ENCODE data around the gene COA6. TPM values are rescaled to one million over a fixed set of nuclear protein-coding genes. Genes with fewer than 3 reads are reported as not detected.

Gene COA6
- total RNA-seq, 1 donor from 2014 or later, result 32.0 TPM

- no peak for DNase-seq (ENCODE audit: low read depth, low spot score)
- TF ChIP-seq CTCF (conservative IDR thresholded peaks at IDR 0.05), result no peak
- Mint-ChIP-seq H3K9me3 (no peaks in the 10 kb centered on the region), H3K4me1 (peaks cover 5% of the 10 kb centered on the region), H3K27me3 (ENCODE audit: low read depth) (no peaks in the 10 kb centered on the region), H3K27ac (ENCODE audit: unreplicated experiment) (no peak overlapping the region), H3K36me3 (ENCODE audit: low read depth) (peaks cover 14% of the 10 kb centered on the region), H3K4me3 (no peak overlapping the region)
Measured at GRCh38 chr1:234412830-234413229, 39.6 kb downstream of the COA6 start.

GRCh38 chr1:234413485-234413884 lies 40.2 kb downstream of the COA6 start:
- no peak overlapping the region for H3K4me3 Mint-ChIP-seq
- peaks cover 13% of the 10 kb centered on the region for H3K36me3 Mint-ChIP-seq (ENCODE audit: low read depth)
- DNase-seq (ENCODE audit: low read depth, low spot score), result no peak
- no peak overlapping the region for H3K27ac Mint-ChIP-seq (ENCODE audit: unreplicated experiment)
- TF ChIP-seq CTCF (conservative IDR thresholded peaks at IDR 0.05), result no peak
- no peaks in the 10 kb centered on the region for H3K27me3 Mint-ChIP-seq (ENCODE audit: low read depth)
- H3K9me3 Mint-ChIP-seq, result no peaks in the 10 kb centered on the region
- H3K4me1 Mint-ChIP-seq, result peaks cover 5% of the 10 kb centered on the region

- DNase-seq (ENCODE audit: low read depth, low spot score), result no peak
- Mint-ChIP-seq H3K4me3 (no peak overlapping the region), H3K4me1 (peaks cover 5% of the 10 kb centered on the region), H3K27me3 (ENCODE audit: low read depth) (no peaks in the 10 kb centered on the region), H3K27ac (ENCODE audit: unreplicated experiment) (no peak overlapping the region), H3K9me3 (no peaks in the 10 kb centered on the region), H3K36me3 (ENCODE audit: low read depth) (peaks cover 10% of the 10 kb centered on the region)
- no peak for TF ChIP-seq CTCF (conservative IDR thresholded peaks at IDR 0.05)
Measured at GRCh38 chr1:234413990-234414389, 40.7 kb downstream of the COA6 start.

GRCh38 chr1:234427950-234428646 lies 54.8 kb downstream of the COA6 start:
- Mint-ChIP-seq H3K27me3 (ENCODE audit: low read depth) (no peaks in the 10 kb centered on the region), H3K9me3 (no peaks in the 10 kb centered on the region), H3K4me1 (no peaks in the 10 kb centered on the region), H3K36me3 (ENCODE audit: low read depth) (peaks cover 4% of the 10 kb centered on the region), H3K4me3 (no peak overlapping the region), H3K27ac (ENCODE audit: unreplicated experiment) (no peak overlapping the region)
- no peak for DNase-seq (ENCODE audit: low read depth, low spot score)
- TF ChIP-seq CTCF (conservative IDR thresholded peaks at IDR 0.05), result no peak

GRCh38 chr1:234429434-234429806 lies 56.2 kb downstream of the COA6 start:
- H3K27me3 Mint-ChIP-seq (ENCODE audit: low read depth), result no peaks in the 10 kb centered on the region
- H3K4me3 Mint-ChIP-seq, result no peak overlapping the region
- no peaks in the 10 kb centered on the region for H3K9me3 Mint-ChIP-seq
- peaks cover 2% of the 10 kb centered on the region for H3K36me3 Mint-ChIP-seq (ENCODE audit: low read depth)
- DNase-seq (ENCODE audit: low read depth, low spot score), result no peak
- H3K27ac Mint-ChIP-seq (ENCODE audit: unreplicated experiment), result no peak overlapping the region
- peaks cover 3% of the 10 kb centered on the region for H3K4me1 Mint-ChIP-seq
- TF ChIP-seq CTCF (conservative IDR thresholded peaks at IDR 0.05), result no peak

All from neural crest cell (in vitro differentiated cells).